Right forelimb (tissue), 1 donor: ENCODE measurements around the gene RGPD5.
"Not testable (repeated sequence)": the region's sequence is repeated elsewhere in the genome, so short reads cannot be mapped to it uniquely, and the experiment has no call there.

ENCODE experiments used
- DNase-seq: peaks from one replicate; pipeline ENCODE4 v3.0.0-alpha.2; 2018

Gene RGPD5

DNA sequence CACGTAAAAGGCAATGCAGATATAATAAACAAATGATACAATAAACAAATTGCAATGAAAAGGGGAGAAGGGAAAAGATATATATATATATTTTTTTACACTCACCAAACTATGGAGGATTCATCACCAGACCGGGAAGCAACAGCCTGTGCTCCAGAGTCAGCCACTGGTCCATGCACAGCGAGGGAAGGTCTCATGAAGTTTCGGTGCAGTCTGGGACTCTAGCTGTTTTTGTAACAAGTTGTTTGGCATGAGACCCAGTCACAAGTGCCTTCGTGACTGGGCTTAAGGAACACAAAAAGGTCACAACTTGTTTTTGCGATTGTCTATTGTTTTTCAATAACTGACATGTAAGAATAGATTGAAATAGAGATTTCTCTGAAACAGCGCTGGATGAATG is 99.6 kb downstream of the RGPD5 start:
- not testable (repeated sequence) for DNase-seq

GRCh38 chr2:109894141-109894540 is 100.0 kb downstream of the RGPD5 start:
- DNase-seq, result not testable (repeated sequence)

DNA sequence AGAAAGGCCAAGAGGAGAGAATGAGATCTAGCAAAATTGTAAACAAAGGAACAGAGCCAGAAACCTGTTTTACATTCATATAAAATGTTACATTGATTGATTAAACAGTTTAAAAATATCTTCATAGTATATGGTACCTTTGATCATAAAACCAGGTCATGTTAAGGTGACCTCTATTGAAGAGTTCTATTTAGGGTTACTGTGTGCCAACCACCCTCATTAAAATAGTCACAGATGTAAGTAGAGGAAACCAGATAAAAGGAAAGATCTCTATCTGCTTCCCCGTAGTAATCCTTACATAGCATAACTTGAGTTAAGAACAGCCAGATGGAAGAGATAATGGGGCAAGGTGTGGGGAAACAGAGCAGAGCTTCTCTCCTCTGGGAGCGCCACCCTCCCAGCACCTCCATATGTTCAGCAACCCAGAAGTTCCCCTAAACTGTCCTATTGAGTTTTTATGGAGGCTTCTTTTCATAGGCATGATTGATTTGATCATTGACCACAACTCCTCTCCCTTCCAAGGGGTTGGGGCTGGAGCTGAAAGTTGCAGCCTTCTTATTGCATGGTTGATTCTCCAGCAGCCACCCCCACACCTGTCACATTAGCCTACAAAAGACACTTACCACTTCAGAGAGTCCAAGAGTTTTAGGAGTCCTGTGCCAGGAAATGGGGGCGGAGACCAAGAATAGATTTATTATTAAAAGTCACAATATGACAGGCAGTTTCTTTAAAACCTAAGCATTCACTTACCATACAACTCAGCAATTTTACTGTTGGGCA is 101.2 kb downstream of the RGPD5 start:
- DNase-seq, result not testable (repeated sequence)

- DNase-seq, result not testable (repeated sequence)
These were observed 102.1 kb downstream of the RGPD5 start for GRCh38 chr2:109896212-109896611.

- DNase-seq, result not testable (repeated sequence)
These were observed 103.8 kb downstream of the RGPD5 start for GRCh38 chr2:109897769-109898461.

DNA sequence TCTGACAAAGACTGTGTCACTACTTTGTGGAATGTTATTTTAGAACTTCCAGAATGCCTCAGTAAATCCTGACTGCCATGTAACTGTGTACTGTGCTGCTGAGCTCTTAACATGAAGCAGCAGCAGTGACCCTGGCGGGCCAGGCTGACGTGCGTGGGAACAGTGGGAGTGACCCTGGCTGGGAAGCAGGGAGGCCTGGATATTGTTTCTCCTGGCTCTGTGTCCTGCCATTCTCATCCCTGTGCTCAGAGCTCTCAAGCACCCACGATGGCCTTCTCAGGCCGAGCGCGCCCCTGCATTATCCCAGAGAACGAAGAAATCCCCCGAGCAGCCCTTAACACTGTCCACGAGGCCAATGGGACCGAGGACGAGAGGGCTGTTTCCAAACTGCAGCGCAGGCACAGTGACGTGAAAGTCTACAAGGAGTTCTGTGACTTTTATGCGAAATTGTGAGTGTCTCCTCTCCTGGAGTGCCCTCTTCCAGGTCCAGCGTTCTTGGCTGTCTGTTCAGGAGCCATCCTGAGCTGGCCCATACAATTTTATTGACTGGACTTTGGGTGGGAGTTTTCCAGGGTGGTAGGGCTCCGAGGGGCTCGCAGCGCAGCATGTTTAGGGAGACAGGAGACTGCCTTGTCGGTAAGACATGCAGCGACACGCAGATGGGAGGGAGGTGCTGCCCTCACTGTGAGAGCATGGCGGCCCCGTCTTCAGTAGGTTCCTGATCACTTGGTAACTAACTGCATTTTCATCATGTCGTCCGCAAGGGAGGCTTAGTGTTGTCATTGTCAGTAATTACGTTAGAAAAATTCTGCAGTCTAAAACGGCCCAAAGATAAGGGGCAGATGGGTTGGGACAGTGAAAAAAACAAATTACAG is 104.6 kb downstream of the RGPD5 start, which contains the start of gene LIMS3:
Gene LIMS3 (plus strand): TSS at position 227 of the 875 bp plus-strand sequence. CDS start 41 bp downstream, at position 268.
- DNase-seq, result not testable (repeated sequence)

- DNase-seq, result not testable (repeated sequence)
These were observed 111.7 kb downstream of the RGPD5 start for GRCh38 chr2:109905796-109906195.
